Measurements from ENCODE around the gene DBN1.
"Not testable (repeated sequence)": the region's sequence is repeated elsewhere in the genome, so short reads cannot be mapped to it uniquely, and the experiment has no call there.

Gene DBN1

DNA sequence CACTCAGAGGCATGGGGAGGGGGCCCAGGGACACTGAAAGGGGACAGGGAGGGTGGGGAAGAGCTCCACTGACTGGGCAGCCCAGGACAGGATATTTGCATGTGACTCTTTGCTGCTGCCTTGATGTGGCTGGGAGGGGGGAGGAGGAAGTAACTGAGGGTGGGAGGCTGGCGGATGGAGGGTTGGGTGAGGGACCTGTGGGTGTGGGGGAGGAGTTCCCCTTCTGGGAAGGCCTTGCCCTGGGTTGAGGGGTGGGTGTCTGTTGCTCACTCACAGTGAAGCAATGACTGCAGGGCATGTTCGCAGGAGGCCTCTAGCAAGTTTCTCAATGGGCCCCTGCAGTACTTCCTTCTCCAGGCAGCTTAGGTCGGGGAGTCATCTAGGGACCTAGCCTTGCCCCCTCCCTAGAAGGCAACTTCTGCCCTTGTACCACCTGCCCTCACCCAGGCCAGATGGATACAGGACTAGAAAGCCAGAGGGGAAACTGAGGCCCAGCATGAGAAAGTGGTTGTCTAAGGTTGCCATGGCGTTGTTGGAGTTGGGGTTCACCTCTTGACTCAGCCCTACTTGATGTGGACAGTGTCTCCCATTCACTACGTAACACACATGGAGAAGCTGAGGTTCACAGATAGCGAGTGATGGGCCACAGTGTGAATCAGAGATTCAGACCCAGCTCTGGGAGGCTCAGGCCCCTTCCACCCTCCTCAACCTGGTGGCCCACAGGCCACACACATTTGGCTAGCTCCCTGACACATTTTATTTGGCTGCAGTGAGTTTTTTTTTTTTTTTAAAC lies 44.0 kb downstream of the DBN1 start:
- peak; percentile 64 to 94 (median 71) for DNase-seq

GRCh38 chr5:177428574-177429217 lies 44.7 kb downstream of the DBN1 start:
- no peak for DNase-seq

GRCh38 chr5:177427919-177428573 lies 45.4 kb downstream of the DBN1 start:
- DNase-seq, result peak in 1 of 5 donors; percentile 52

DNA sequence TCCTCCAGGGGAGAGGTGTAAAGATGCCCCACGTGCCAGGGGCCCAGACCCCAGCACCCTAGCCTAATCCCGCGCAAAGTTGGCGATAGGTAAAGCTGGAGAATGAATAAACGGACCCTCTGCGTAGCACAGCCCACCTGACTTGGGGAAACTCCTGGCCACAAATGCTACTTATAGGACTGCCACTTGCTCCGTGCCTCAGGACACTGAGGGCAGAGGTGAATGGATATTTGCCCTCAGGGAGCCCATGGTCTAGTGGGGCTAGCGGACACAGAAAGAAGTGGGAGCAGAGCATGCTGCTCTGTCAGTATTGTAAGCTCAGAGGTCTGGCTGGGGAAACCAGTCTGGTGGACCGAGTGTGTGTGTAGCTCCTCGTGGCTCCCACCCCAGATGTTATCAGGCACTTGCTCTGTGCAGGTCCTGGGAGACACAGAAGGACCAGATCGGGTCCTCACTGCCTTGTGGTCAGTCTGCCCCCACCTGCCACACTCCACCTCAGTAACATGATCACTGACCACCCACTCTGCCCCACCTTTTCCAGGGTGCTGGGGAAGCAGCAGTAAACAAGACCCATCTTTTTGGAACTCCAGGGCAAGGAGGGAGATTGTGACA lies 46.1 kb downstream of the DBN1 start:
- DNase-seq, result no peak

GRCh38 chr5:177426566-177427210 lies 46.7 kb downstream of the DBN1 start, which contains the start of gene GRK6:
GRK6 (plus strand) TSS chr5:177426676; CDS start chr5:177426846, 170 bp downstream.
- peak; percentile 54 to 81 (median 56) for DNase-seq

DNA sequence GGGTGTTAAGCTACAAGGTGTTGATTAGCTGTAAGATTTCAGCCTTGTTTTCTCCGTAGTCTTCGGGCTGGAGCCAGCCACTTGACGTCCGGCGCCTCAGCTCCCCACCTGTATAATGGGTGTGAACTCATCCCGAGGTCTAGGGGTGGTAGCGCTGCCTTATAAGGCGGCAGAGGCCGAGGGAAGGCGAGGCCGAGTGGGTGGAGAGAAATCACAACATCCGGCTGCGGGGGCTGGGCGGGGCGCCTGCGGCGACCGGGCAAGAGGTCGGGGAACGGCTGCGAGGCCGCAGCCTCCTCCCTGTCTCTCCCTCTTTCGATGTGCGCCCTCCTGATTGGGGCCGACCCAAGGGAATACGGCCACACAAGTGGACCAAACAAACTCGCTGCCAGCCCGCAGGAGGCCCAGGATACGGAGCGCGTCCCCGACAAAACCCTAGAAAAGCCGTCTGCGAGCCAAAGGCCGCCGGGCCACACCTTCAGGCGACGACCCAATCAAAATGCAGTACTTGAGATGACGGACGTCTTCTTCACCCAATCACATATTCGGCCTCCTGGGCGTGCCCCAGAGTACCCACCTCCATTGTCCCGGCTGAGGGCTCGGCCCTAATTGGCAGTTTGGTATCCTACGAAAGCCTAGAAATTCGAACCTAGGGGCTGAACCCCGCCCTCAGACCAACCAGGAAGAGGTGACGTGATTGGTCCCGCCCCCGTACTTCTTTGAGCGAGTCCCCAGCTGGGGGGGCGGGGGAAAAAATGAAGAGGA lies 47.5 kb downstream of the DBN1 start:
- DNase-seq, result peak; percentile 98 to 100 (median 99)

GRCh38 chr5:177425196-177425800 lies 48.1 kb downstream of the DBN1 start:
- no peak for DNase-seq

DNA sequence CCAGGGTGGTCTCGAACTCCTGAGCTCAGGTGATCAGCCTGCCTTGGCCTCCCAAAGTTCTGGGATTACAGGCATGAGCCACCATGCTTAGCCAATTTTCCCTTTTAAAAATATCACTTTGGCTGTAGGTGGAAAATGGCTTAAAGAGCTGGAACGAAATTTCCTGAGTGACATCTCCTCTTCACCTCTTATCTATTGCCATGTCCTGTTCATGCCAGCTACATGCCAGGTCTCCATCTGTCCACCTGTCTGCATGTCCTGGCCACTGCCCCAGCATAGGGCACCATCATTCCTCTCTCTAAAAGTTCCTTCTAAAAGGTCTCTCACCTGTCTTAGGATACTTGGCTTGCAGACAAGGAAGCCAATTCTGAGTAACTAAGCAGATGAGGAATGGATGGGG lies 49.8 kb downstream of the DBN1 start:
- no peak for DNase-seq

- DNase-seq, result no peak
Measured at GRCh38 chr5:177421062-177421798, 52.2 kb downstream of the DBN1 start.

DNA sequence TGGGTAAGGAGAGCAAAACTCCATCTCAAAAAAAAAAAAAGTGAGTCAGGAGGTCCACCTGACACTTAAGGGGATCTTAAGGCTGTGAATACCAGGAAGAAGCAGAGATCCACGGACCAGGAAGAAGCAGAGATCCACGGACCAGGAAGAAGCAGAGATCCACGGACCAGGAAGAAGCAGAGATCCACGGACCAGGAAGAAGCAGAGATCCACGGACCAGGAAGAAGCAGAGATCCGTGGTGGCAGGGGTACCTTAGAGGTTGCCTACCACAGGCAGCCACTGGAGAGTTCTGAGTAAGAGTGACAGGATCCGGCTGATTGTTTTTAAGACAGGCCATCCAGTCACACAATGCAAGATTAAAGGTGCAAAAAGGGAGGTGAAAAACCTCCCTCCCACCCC lies 53.0 kb downstream of the DBN1 start:
- not testable (repeated sequence) for DNase-seq

DNA sequence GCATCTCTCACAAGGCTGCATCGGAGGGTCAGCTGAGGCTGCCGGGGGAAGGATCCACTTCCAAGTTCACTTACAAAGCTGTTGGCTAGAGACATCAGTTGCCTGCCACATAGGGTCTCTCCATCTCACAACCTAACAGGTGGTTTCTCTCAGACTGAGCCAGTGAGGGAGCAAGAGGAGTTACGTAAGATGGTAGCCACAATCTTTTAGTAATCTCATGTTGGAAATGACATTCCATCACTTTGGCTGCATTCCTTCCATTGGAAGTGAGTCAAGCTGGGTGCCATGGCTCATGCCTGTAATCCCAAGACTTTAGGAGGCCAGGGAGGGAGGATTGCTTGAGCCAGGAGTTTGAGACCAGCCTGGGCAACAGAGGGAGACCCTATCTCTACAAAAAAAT lies 54.4 kb downstream of the DBN1 start:
- DNase-seq, result no peak

GRCh38 chr5:177417081-177417480 lies 56.4 kb downstream of the DBN1 start:
- not testable (repeated sequence) for DNase-seq

DNA sequence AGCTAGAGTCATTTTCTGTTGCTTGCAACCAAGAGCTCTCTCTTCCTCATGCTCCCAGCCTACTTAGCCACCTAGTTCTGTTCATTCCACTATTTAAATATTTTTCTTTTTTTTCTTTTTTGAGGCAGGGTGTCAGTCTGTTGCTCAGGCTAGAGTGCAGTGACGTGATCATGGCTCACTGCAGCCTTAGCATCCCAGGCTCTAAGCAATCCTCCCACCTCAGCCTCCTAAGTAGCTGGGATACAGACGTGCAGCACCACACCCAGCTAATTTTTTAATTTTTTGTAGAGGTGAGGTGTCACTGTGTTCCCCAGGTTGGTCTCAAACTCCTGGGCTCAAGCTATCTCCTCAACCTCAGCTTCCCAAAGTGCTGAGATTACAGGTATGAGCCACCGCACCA lies 59.0 kb downstream of the DBN1 start:
- no peak for DNase-seq

- peak in 1 of 5 donors; percentile 50 for DNase-seq
Measured at GRCh38 chr5:177412603-177413233, 60.7 kb downstream of the DBN1 start.

GRCh38 chr5:177410575-177410974 lies 62.9 kb downstream of the DBN1 start:
- peak in 1 of 5 donors; percentile 35 for DNase-seq

DNA sequence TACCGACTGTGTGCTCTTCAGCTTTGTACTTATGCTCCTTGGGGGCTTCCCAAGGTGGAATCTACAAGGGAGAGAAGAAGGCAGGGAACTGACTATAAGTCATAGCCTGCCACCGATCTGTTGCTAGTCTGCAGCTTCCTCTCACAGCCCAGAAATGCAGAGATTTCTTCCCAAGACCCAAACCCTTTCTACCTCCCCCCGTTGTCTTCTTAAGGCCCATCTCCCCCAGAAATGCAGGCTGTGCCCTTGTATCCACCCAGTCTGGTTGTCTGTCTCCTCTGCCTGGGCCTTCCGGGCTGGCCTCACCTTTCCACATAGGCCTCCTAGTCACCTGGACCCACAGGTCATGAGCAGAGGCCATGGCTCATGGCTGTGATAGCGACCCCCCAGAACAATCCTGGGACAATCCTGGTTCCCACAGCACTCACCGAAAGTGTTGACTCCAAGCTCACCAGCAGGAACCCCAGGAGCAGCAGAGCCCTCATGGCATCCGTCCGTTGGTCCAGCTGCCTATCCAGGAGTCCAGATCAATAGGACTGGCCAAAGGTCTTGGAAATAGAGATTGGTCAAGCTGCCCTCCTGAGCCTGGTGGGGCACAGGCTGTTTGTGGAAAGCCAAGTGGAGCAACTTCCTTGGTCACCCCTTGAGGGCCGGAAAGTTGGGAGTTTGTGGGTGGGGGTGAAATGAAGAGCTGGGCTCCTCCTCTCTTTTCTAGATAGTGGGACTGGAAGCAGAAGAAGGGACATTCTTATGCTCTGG lies 64.2 kb downstream of the DBN1 start, which contains the start of gene F12:
TSS of gene F12 (minus strand) at position 522 of the 759 bp plus-strand sequence. CDS start at position 485, 37 bp downstream.
- no peak for DNase-seq

Measured in T-helper 1 cell (primary cell).